Measurements from ENCODE around the gene UBE2L5.

DNA sequence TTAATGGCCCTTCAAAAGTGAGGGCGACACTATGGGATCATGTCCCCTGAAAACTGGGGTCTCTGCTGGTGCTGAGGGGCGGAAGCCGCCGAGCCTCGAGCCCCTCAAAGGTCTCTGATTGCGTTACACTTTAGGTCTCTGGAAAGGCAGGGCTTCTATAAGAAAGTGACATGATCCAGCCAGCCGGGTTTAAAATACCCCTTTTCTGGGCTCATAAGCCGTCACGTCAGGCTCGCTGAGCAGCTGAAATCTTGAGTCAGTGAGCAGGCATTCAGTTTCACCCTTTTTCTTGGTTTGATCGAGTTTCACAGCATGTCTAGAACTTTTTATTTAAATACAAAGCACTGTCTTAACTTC lies 44.0 kb downstream of the UBE2L5 start:
- no peak for TF ChIP-seq POLR2AphosphoS5 (IDR thresholded peaks at IDR 0.05)
- TF ChIP-seq, protein P1, sequence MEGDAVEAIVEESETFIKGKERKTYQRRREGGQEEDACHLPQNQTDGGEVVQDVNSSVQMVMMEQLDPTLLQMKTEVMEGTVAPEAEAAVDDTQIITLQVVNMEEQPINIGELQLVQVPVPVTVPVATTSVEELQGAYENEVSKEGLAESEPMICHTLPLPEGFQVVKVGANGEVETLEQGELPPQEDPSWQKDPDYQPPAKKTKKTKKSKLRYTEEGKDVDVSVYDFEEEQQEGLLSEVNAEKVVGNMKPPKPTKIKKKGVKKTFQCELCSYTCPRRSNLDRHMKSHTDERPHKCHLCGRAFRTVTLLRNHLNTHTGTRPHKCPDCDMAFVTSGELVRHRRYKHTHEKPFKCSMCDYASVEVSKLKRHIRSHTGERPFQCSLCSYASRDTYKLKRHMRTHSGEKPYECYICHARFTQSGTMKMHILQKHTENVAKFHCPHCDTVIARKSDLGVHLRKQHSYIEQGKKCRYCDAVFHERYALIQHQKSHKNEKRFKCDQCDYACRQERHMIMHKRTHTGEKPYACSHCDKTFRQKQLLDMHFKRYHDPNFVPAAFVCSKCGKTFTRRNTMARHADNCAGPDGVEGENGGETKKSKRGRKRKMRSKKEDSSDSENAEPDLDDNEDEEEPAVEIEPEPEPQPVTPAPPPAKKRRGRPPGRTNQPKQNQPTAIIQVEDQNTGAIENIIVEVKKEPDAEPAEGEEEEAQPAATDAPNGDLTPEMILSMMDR (IDR thresholded peaks at IDR 0.05): no peak
